Esophagus muscularis mucosa (tissue), 4 donors: Measurements from ENCODE around the gene MANSC1. TPM values are rescaled to one million over a fixed set of nuclear protein-coding genes. Genes with fewer than 3 reads are reported as not detected.

Experiments
- DNase-seq: peaks from one replicate; pipeline ENCODE4 v3.0.0-alpha.2; 2017; ENCODE audit errors: extremely low spot score
- H3K27ac ChIP-seq, 4 donors: fragments of 200-600 bp; sonication (generic); replicated peaks in 1 of 4; 1 replicate in 3 of 4; 2 replicates in 1 of 4; pipeline ENCODE4 v1.5.1; 2016 to 2019; ENCODE audit warnings: mild to moderate bottlenecking in 1 of 4
- H3K27me3 ChIP-seq, 4 donors: fragments of 200-600 bp; sonication (generic); one replicate each; pipeline versions ENCODE4 v1.5.1 to v1.6.0; 2016 to 2019
- H3K36me3 ChIP-seq, 4 donors: fragments of 200-600 bp; sonication (generic); one replicate each; pipeline ENCODE4 v1.5.1; 2016 to 2019
- H3K4me1 ChIP-seq, 4 donors: fragments of 200-600 bp; sonication (generic); one replicate each; pipeline ENCODE4 v1.5.1; 2016 to 2019
- H3K4me3 ChIP-seq, 4 donors: fragments of 200-600 bp; sonication (generic); 1 replicate in 2 of 4; 2 replicates in 2 of 4; pipeline ENCODE4 v1.5.1; 2016 to 2019; ENCODE audit warnings: mild to moderate bottlenecking in 4 of 4, moderate library complexity in 1 of 4
- H3K9me3 ChIP-seq, 4 donors: fragments of 200-600 bp; sonication (generic); 1 replicate in 3 of 4; 2 replicates in 1 of 4; pipeline ENCODE4 v1.5.1; 2016 to 2019
- EP300 ChIP-seq: sonication (generic); formaldehyde crosslinking; IDR thresholded peaks from one replicate; pipeline ENCODE4 v1.6.1; 2017; ENCODE audit warnings: antibody characterized with exemption
- POLR2A ChIP-seq: fragments of 450-650 bp; IDR thresholded peaks from one replicate; pipeline ENCODE4 v1.6.1; 2017; ENCODE audit warnings: antibody characterized with exemption, moderate library complexity, mild to moderate bottlenecking, low read depth
- POLR2AphosphoS5 ChIP-seq, 2 donors: sonication (generic); formaldehyde crosslinking; IDR thresholded peaks; one replicate each; pipeline ENCODE4 v1.6.1; 2017; ENCODE audit warnings: antibody characterized with exemption in 2 of 2
- WGBS: methylation state at CpG from one replicate; pipeline ENCODE4 v1.1.5; 2018; 5-methylcytosine and 5-hydroxymethylcytosine counted together
- intact Hi-C: fragments of 100-400 bp; cut with DNase I; formaldehyde crosslinking; loops from one replicate; pipeline ENCODE4 v1.15.1; 2023
- total RNA-seq, 4 donors: library from RNA; depleted of rRNA; stranded (reverse); fragments of >200 nt; gene quantifications; one replicate each; pipeline versions ENCODE4 v1.1.0 to v1.2.1, GENCODE V29; 2016
- TF ChIP-seq, protein P1 (sequence below), 3 experiments: fragments of 200-600 bp in 2 of 3; fragments of 450-650 bp in 1 of 3; sonication (generic) in 2 of 3; IDR thresholded peaks; one replicate each; pipeline ENCODE4 v1.5.1; 2017 to 2019; ENCODE audit warnings: antibody characterized with exemption in 3 of 3, mild to moderate bottlenecking in 2 of 3, moderate library complexity in 1 of 3

MANSC1 gene
- total RNA-seq, 4 donors from 2014 or later, result 15.9 to 22.9 (median 19.9) TPM

GRCh38 chr12:12301122-12301521, 48.9 kb downstream of the MANSC1 start:
- 98% methylated on average over 2 of the region's 2 CpGs for WGBS
- no peaks in the 10 kb centered on the region for H3K4me1 ChIP-seq
- intact Hi-C loops, result no loop called here
- TF ChIP-seq POLR2A (no peak), POLR2AphosphoS5 (IDR thresholded peaks at IDR 0.05) (no peak), EP300 (no peak)
- TF ChIP-seq, protein P1, sequence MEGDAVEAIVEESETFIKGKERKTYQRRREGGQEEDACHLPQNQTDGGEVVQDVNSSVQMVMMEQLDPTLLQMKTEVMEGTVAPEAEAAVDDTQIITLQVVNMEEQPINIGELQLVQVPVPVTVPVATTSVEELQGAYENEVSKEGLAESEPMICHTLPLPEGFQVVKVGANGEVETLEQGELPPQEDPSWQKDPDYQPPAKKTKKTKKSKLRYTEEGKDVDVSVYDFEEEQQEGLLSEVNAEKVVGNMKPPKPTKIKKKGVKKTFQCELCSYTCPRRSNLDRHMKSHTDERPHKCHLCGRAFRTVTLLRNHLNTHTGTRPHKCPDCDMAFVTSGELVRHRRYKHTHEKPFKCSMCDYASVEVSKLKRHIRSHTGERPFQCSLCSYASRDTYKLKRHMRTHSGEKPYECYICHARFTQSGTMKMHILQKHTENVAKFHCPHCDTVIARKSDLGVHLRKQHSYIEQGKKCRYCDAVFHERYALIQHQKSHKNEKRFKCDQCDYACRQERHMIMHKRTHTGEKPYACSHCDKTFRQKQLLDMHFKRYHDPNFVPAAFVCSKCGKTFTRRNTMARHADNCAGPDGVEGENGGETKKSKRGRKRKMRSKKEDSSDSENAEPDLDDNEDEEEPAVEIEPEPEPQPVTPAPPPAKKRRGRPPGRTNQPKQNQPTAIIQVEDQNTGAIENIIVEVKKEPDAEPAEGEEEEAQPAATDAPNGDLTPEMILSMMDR (IDR thresholded peaks at IDR 0.05), result no peak
- no peak for DNase-seq
- H3K4me3 ChIP-seq, result no peak overlapping the region
- H3K27ac ChIP-seq, result no peak overlapping the region
- H3K27me3 ChIP-seq, result no peaks in the 10 kb centered on the region
- no peaks in the 10 kb centered on the region for H3K9me3 ChIP-seq
- H3K36me3 ChIP-seq, result no peaks in the 10 kb centered on the region

DNA sequence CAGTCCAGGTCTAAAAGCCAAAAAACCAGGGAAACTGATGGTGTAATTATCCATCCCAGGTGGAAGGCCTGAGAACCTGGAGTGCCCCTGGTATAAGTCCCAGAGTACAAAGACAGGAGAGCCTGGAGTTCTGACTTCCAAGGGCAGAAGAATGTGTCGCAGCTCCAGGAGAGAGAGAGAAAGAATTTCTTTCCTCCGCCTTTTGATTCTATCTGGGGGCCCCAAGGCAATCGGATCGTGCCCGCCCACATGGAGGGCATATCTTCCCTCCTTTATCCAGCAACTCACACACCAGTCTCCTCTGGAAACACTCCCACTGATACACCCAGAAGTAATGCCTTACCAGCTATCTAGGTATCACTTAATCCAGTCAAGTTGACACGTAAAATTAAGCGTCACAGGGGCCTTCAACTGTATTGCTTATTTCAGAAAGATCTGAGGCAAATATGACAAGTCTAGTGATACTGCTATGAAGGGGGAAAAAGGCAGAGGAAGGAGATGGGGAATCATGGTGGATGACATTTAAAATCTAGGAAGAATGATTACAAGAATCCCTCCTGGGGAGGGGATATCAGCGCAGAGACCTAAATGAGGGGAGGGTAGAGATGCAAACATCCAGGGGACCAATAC, 52.7 kb downstream of the MANSC1 start:
- Histone ChIP-seq H3K27me3 (no peaks in the 10 kb centered on the region), H3K27ac (no peak overlapping the region), H3K9me3 (no peaks in the 10 kb centered on the region), H3K4me1 (peaks cover 0 to 8% (median 6%) of the 10 kb centered on the region in 4 donors), H3K4me3 (no peak overlapping the region), H3K36me3 (no peaks in the 10 kb centered on the region)
- intact Hi-C loops, result no loop called here
- TF ChIP-seq POLR2AphosphoS5 (IDR thresholded peaks at IDR 0.05) (no peak), POLR2A (no peak), EP300 (no peak)
- TF ChIP-seq, protein P1 (IDR thresholded peaks at IDR 0.05), result no peak
- DNase-seq, result no peak
- WGBS, result 87% methylated on average over 8 of the region's 8 CpGs

DNA sequence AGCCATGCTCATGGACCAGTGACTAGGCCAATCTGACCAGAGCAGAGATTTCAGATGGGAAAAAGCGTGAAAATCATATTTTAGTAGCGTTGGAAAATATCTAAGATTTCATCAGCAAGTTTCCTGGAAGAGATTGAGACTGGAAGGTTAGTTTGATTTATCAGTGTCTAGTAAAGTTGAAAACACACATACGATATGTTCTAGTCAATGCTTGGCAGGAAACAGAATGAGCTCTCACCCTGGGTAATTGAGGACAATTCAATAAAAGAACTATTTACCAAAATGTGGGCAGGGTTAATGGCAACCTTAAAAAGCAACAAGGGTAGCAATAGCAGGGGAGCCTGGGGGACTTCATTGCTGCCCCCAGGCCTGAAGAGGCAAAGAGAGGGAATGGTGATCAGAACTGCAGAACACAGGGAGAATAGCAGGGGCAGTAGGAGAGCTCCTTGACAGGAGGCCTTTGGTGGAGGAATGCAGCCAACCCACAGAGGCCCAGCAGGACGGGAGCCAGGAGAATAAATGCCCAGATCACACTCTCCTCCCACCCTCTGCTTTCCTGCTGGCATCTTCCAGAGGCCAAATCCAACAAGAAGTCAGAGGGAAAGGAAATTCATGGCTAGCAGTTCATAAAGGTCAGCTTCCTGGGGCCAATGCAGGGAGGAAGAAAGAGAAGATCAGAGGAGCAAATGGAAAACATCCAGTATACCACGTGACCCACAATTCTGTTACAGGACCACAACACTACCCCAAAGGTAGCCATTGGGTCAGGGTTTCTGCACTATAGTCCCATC, 55.6 kb downstream of the MANSC1 start:
- no peak for TF ChIP-seq EP300
- Histone ChIP-seq H3K4me3 (no peak overlapping the region), H3K27me3 (no peaks in the 10 kb centered on the region), H3K9me3 (no peaks in the 10 kb centered on the region), H3K36me3 (no peaks in the 10 kb centered on the region), H3K4me1 (peaks cover 0 to 8% (median 6%) of the 10 kb centered on the region in 4 donors), H3K27ac (no peak overlapping the region)
- DNase-seq, result no peak
- intact Hi-C loops, result no loop called here
- WGBS, result 66% methylated on average over 5 of the region's 5 CpGs

- WGBS, result 96% methylated on average over 1 of the region's 1 CpG
- no peak for DNase-seq
- no peaks in the 10 kb centered on the region for H3K36me3 ChIP-seq
- intact Hi-C loops, result no loop called here
- no peaks in the 10 kb centered on the region for H3K9me3 ChIP-seq
- TF ChIP-seq, protein P1 (IDR thresholded peaks at IDR 0.05), result no peak
- TF ChIP-seq EP300, result no peak
- TF ChIP-seq POLR2AphosphoS5 (IDR thresholded peaks at IDR 0.05), result no peak
- TF ChIP-seq POLR2A, result no peak
- H3K4me1 ChIP-seq, result peaks cover 0 to 8% (median 6%) of the 10 kb centered on the region in 4 donors
- no peaks in the 10 kb centered on the region for H3K27me3 ChIP-seq
- no peak overlapping the region for H3K4me3 ChIP-seq
- no peak overlapping the region for H3K27ac ChIP-seq
These were observed 59.8 kb downstream of the MANSC1 start for GRCh38 chr12:12290206-12290605.

GRCh38 chr12:12286441-12286840, 63.6 kb downstream of the MANSC1 start:
- intact Hi-C loops, result no loop called here
- WGBS, result 93% methylated on average over 5 of the region's 5 CpGs
- Histone ChIP-seq H3K4me1 (peaks cover 0 to 8% (median 0%) of the 10 kb centered on the region in 4 donors), H3K36me3 (no peaks in the 10 kb centered on the region), H3K27ac (no peak overlapping the region), H3K27me3 (no peaks in the 10 kb centered on the region), H3K9me3 (no peaks in the 10 kb centered on the region), H3K4me3 (no peak overlapping the region)
- TF ChIP-seq POLR2AphosphoS5 (IDR thresholded peaks at IDR 0.05), result no peak
- TF ChIP-seq, protein P1 (IDR thresholded peaks at IDR 0.05), result no peak
- TF ChIP-seq POLR2A, result no peak
- no peak for DNase-seq
